ENCODE measurements around the gene PPP3R1. TPM values are rescaled to one million over a fixed set of nuclear protein-coding genes. Genes with fewer than 3 reads are reported as not detected.

The PPP3R1 gene, protein sequence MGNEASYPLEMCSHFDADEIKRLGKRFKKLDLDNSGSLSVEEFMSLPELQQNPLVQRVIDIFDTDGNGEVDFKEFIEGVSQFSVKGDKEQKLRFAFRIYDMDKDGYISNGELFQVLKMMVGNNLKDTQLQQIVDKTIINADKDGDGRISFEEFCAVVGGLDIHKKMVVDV
- 43.9 TPM for polyA plus RNA-seq
- long read RNA-seq, donor 1, transcript PPP3R1-201 (6 exons, 3,023 nt): major isoform, 12 of 12 reads
- long read RNA-seq, donor 1, partial matches to known transcripts: 0 of 12 reads
- long read RNA-seq, donor 1, other reads (novel, unspliced or antisense): 0 of 12 reads
- long read RNA-seq, donor 2, transcript PPP3R1-201 (6 exons, 3,023 nt): major isoform, 15 of 15 reads
- long read RNA-seq, donor 2, partial matches to known transcripts: 0 of 15 reads
- long read RNA-seq, donor 2, other reads (novel, unspliced or antisense): 0 of 15 reads
- long read RNA-seq, donor 3: 0 reads
- long read RNA-seq, donor 4, partial matches to known transcripts: 0 of 2 reads
- long read RNA-seq, donor 4, other reads (novel, unspliced or antisense): 0 of 2 reads
- long read RNA-seq, donor 5, transcript PPP3R1-201 (6 exons, 3,023 nt): major isoform, 10 of 10 reads
- long read RNA-seq, donor 5, partial matches to known transcripts: 0 of 10 reads
- long read RNA-seq, donor 5, other reads (novel, unspliced or antisense): 0 of 10 reads
- long read RNA-seq, donor 6, transcript PPP3R1-201 (6 exons, 3,023 nt): major isoform, 13 of 13 reads
- long read RNA-seq, donor 6, partial matches to known transcripts: 0 of 13 reads
- long read RNA-seq, donor 6, other reads (novel, unspliced or antisense): 0 of 13 reads
- long read RNA-seq, donor 7, transcript PPP3R1-201 (6 exons, 3,023 nt): major isoform, 8 of 8 reads
- long read RNA-seq, donor 7, partial matches to known transcripts: 0 of 8 reads
- long read RNA-seq, donor 7, other reads (novel, unspliced or antisense): 0 of 8 reads
- long read RNA-seq, donor 8, transcript PPP3R1-201 (6 exons, 3,023 nt): major isoform, 11 of 11 reads
- long read RNA-seq, donor 8, partial matches to known transcripts: 0 of 11 reads
- long read RNA-seq, donor 8, other reads (novel, unspliced or antisense): 0 of 11 reads
- long read RNA-seq, donor 9, transcript PPP3R1-201 (6 exons, 3,023 nt): major isoform, 7 of 7 reads
- long read RNA-seq, donor 9, partial matches to known transcripts: 0 of 7 reads
- long read RNA-seq, donor 9, other reads (novel, unspliced or antisense): 0 of 7 reads
- long read RNA-seq, donor 10, transcript PPP3R1-201 (6 exons, 3,023 nt): major isoform, 16 of 16 reads
- long read RNA-seq, donor 10, partial matches to known transcripts: 0 of 16 reads
- long read RNA-seq, donor 10, other reads (novel, unspliced or antisense): 0 of 16 reads
- long read RNA-seq, donor 11, transcript PPP3R1-201 (6 exons, 3,023 nt): major isoform, 7 of 7 reads
- long read RNA-seq, donor 11, partial matches to known transcripts: 0 of 7 reads
- long read RNA-seq, donor 11, other reads (novel, unspliced or antisense): 0 of 7 reads

DNA sequence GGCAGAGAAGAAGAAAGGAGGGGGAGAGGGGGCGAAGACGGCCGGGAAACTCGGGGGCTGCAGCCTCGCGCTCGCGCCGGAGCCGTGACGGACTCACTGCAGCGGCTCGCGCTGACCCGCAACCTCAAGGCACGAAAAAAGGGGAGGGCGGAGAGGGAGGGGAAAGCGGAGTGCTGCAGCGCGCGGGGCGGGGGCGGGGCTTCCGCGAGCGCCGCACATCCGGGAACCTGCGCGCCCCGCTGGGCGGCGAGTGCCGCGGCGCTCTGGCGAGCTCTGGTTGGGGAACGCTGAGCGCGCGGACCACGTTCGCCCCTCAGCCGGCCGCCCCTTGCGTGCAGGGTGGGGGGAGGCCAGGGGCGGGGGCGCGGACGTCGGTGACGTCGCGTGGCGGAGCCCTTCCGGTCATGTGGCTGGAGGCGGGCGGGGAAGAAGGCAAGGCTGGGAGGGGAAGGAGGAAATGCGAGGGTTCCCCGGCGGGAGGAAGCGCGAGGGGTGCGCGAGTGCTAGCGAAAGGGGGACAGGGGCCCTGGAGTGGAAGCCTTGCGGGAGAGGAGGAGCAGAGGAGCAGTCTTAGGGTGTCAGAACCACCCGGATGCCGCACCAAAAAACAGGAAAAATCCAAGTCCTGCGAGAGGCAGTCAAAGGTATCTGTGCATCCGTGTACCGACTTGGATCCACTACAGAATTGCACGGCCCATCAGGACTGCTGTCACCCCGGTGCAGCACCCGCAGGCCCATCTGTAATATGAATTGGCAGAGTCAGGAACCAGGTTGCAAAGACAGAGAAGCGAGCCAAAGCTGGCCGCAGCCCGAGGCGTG, at the start of gene PPP3R1:
PPP3R1 (minus strand) TSS at position 133 of the 819 bp plus-strand sequence. CDS start 405 bp downstream, outside the sequence.
- H3K36me3 ChIP-seq (ENCODE audit: control insufficient read depth, insufficient read depth, low read length): no peaks in the 10 kb centered on the region
- H3K4me3 ChIP-seq (ENCODE audit: low read length): peak within 1 kb of the TSS; percentile 99
- peaks cover 11% of the 10 kb centered on the region for H3K4me1 ChIP-seq (ENCODE audit: control insufficient read depth, insufficient read depth, low read length)
- H3K9me3 ChIP-seq (ENCODE audit: control insufficient read depth, low read depth, low read length): no peaks in the 10 kb centered on the region
- no peaks in the 10 kb centered on the region for H3K27me3 ChIP-seq (ENCODE audit: control insufficient read depth, insufficient read depth, low read length)
- DNase-seq: peak; percentile 97 to 98
- peak within 1 kb of the TSS; percentile 100 for H3K27ac ChIP-seq (ENCODE audit: low read length)
- no CpG with 5 or more reads among the region's 79 CpGs for WGBS (ENCODE audit: insufficient coverage, low lambda C conversion rate)

DNA sequence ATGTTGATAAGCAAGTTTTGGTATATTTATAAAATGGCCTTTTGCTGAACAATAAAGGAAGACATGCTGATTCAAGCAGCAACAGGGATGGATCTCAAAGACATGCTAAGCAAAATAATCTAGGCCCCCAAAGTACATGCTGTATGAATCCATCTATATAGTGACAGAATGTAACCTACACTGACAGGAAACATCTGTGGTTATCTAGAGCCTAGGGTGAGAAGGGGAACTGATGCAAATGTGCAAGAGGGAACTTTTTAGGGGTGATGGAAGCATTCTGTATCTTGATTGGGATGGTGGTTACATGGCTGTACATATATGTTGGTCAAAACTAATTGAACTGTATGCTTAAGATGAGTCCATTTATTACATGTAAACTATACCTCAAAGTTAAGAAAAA, 43.2 kb upstream of the PPP3R1 start:
- no peak overlapping the region for H3K27ac ChIP-seq (ENCODE audit: low read length)
- H3K36me3 ChIP-seq (ENCODE audit: control insufficient read depth, insufficient read depth, low read length): no peaks in the 10 kb centered on the region
- DNase-seq: no peak
- H3K4me1 ChIP-seq (ENCODE audit: control insufficient read depth, insufficient read depth, low read length): no peaks in the 10 kb centered on the region
- no peak overlapping the region for H3K4me3 ChIP-seq (ENCODE audit: low read length)
- H3K9me3 ChIP-seq (ENCODE audit: control insufficient read depth, low read depth, low read length): no peaks in the 10 kb centered on the region
- no peaks in the 10 kb centered on the region for H3K27me3 ChIP-seq (ENCODE audit: control insufficient read depth, insufficient read depth, low read length)

DNA sequence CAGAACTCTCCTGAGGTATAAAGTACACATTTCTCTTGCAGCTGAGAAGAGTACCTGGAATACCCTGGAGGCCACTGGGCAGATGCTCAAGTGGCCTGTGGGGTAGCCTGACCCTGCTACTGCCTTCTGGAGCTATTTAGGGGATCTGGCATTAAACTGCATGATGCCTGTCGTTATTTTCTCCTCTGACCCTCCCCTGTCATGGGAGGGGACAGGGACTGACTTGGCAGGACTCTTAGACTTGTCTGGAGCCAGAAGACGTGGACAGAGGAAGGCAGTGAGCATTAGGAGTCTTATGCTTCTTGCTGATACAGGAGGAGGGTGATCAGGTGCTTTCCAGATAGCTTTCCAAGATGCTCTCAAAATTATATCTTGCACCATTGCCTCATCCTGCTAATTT, 42.6 kb upstream of the PPP3R1 start:
- Histone ChIP-seq H3K27me3 (ENCODE audit: control insufficient read depth, insufficient read depth, low read length) (no peaks in the 10 kb centered on the region), H3K27ac (ENCODE audit: low read length) (no peak overlapping the region), H3K4me1 (ENCODE audit: control insufficient read depth, insufficient read depth, low read length) (no peaks in the 10 kb centered on the region), H3K9me3 (ENCODE audit: control insufficient read depth, low read depth, low read length) (no peaks in the 10 kb centered on the region), H3K36me3 (ENCODE audit: control insufficient read depth, insufficient read depth, low read length) (no peaks in the 10 kb centered on the region), H3K4me3 (ENCODE audit: low read length) (no peak overlapping the region)
- DNase-seq: no peak
- no CpG with 5 or more reads among the region's 2 CpGs for WGBS (ENCODE audit: insufficient coverage, low lambda C conversion rate)

DNA sequence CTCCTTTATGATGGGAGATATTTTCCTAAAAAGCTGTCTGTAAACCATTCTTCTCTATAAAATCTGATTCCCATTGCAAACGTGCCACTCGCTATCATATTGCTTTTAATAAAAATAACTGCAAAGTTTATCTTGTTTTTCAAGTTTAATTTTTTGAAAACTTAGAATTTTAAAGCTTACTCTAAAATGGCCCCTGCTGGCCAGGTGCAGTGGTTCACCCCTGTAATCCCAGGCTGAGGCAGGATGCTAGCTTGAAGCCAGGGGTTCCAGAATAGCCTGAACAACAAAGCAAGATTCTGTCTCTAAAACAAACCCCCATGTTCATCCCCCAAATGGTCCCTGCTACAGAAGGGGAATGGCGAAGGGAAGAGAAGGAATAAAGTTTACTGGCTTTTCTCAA, 41.9 kb upstream of the PPP3R1 start:
- Histone ChIP-seq H3K4me1 (ENCODE audit: control insufficient read depth, insufficient read depth, low read length) (no peaks in the 10 kb centered on the region), H3K9me3 (ENCODE audit: control insufficient read depth, low read depth, low read length) (no peaks in the 10 kb centered on the region), H3K4me3 (ENCODE audit: low read length) (no peak overlapping the region), H3K27ac (ENCODE audit: low read length) (no peak overlapping the region), H3K27me3 (ENCODE audit: control insufficient read depth, insufficient read depth, low read length) (no peaks in the 10 kb centered on the region), H3K36me3 (ENCODE audit: control insufficient read depth, insufficient read depth, low read length) (no peaks in the 10 kb centered on the region)
- no peak for DNase-seq
- WGBS (ENCODE audit: insufficient coverage, low lambda C conversion rate): 93% methylated on average over 3 of the region's 3 CpGs

DNA sequence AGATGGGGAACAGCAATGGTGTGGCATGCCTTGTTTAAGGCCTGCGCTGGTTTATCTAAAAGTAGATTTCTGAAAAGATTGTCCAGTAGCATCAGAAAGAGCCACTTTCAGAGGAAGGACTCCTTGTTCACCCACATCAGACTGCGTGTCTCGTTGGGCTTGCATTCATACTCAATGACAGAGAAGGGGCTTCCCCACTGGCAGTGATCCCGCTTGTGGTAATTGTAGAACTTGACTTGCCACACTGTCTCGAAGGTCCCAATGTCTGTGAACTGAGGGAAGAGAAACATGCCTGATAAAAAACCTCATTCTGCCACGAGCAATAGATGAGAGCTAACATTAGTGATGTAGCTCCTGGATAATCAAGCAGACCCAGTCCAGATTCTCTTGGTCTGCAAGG, 41.4 kb upstream of the PPP3R1 start:
- H3K27me3 ChIP-seq (ENCODE audit: control insufficient read depth, insufficient read depth, low read length): no peaks in the 10 kb centered on the region
- no peak overlapping the region for H3K27ac ChIP-seq (ENCODE audit: low read length)
- no peaks in the 10 kb centered on the region for H3K4me1 ChIP-seq (ENCODE audit: control insufficient read depth, insufficient read depth, low read length)
- DNase-seq: no peak
- H3K36me3 ChIP-seq (ENCODE audit: control insufficient read depth, insufficient read depth, low read length): no peaks in the 10 kb centered on the region
- no CpG with 5 or more reads among the region's 6 CpGs for WGBS (ENCODE audit: insufficient coverage, low lambda C conversion rate)
- H3K9me3 ChIP-seq (ENCODE audit: control insufficient read depth, low read depth, low read length): no peaks in the 10 kb centered on the region
- no peak overlapping the region for H3K4me3 ChIP-seq (ENCODE audit: low read length)

DNA sequence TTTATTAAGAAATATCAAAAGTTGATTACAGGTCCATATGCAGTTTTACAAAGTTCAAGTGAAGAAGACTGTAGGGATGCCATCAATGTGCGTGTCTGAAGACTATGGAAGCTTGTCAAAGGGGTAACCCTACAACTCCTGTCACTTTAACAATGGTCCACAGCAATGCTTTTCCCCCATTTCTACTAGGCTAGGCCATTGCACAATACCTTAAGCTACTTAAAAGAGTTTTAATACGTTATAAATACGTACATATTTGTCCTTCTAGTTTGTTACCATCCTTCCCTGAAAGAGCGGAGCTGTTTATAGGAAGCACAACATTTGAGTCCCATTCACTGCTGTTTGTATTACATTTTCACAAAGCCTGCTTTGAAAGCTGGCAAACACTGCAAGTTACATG, 40.7 kb upstream of the PPP3R1 start:
- DNase-seq: no peak
- Histone ChIP-seq H3K4me3 (ENCODE audit: low read length) (no peak overlapping the region), H3K9me3 (ENCODE audit: control insufficient read depth, low read depth, low read length) (no peaks in the 10 kb centered on the region), H3K27ac (ENCODE audit: low read length) (no peak overlapping the region), H3K36me3 (ENCODE audit: control insufficient read depth, insufficient read depth, low read length) (no peaks in the 10 kb centered on the region), H3K4me1 (ENCODE audit: control insufficient read depth, insufficient read depth, low read length) (no peaks in the 10 kb centered on the region), H3K27me3 (ENCODE audit: control insufficient read depth, insufficient read depth, low read length) (peaks cover 2% of the 10 kb centered on the region)
- WGBS (ENCODE audit: insufficient coverage, low lambda C conversion rate): 90% methylated on average over 3 of the region's 4 CpGs

DNA sequence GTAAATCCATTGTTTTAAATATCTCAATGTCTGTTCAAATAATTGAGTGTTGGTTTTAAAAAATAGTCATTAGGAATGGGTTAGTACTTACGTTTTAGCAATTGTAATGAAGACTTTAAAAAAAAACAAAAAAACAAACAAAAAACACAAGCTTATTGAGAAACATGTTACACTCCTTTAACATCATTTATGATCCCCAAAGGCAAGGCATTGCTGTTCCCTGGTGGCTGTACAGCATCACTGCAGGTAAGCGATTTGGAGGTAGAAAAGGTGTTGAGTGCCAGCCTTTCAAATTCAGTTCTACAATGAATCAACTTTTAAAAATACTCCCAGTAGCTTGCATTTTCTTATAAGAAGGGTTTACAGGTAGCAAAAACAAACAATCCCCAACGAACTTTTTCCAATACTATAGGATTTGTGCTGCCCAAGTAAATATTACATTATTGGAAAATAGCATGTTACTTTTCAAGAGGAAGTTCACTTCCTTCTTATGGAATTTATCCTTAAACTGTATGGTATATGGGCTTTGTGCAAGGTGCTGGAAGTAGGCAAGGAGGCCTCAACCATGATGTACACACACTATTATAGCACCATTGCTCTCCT, 39.9 kb upstream of the PPP3R1 start:
- H3K4me3 ChIP-seq (ENCODE audit: low read length): no peak overlapping the region
- no peaks in the 10 kb centered on the region for H3K36me3 ChIP-seq (ENCODE audit: control insufficient read depth, insufficient read depth, low read length)
- no peak for DNase-seq
- peaks cover 4% of the 10 kb centered on the region for H3K27me3 ChIP-seq (ENCODE audit: control insufficient read depth, insufficient read depth, low read length)
- H3K9me3 ChIP-seq (ENCODE audit: control insufficient read depth, low read depth, low read length): no peaks in the 10 kb centered on the region
- H3K4me1 ChIP-seq (ENCODE audit: control insufficient read depth, insufficient read depth, low read length): no peaks in the 10 kb centered on the region
- no peak overlapping the region for H3K27ac ChIP-seq (ENCODE audit: low read length)
- WGBS (ENCODE audit: insufficient coverage, low lambda C conversion rate): 14% methylated on average over 2 of the region's 3 CpGs

DNA sequence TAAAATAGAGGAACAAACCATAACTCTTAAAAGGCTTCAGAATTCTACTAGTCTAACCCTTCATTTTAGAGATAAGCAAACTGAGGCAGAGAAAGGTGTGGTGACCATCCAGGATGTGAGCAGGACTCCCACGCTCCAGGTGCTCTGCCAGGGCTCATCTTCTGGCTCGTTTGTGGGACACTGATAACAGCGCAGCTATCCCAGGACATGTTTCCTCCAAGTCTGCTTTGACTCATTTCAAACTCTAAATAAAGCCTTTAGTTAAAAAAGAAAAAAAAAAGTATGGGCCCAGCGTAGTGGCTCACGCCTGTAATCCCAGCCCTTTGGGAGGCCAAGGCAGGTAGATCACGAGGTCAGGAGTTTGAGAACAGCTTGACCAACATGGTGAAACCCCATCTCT, 39.0 kb upstream of the PPP3R1 start:
- 100% methylated on average over 1 of the region's 6 CpGs for WGBS (ENCODE audit: insufficient coverage, low lambda C conversion rate)
- Histone ChIP-seq H3K27me3 (ENCODE audit: control insufficient read depth, insufficient read depth, low read length) (peaks cover 7% of the 10 kb centered on the region), H3K4me3 (ENCODE audit: low read length) (no peak overlapping the region)

DNA sequence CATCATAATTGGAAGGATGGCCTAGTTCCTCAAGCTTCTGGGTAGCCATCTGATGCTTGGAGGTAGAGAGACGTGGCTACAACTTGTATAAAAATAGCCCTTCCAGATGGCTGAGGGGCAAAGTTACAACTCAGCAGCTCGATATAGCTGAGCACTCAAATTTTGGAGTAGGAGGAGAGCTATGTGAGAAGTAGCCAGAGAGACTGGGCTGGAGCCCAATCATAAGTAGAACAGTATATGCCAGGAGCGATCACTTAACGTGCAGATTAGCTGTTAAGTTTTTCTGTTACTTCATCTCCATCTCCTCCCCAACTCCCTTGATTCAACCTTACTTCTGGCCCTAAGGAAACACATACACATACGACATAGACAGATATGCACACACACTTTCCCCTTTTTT, 38.6 kb upstream of the PPP3R1 start:
- DNase-seq: no peak
- no peak overlapping the region for H3K4me3 ChIP-seq (ENCODE audit: low read length)
- H3K27me3 ChIP-seq (ENCODE audit: control insufficient read depth, insufficient read depth, low read length): peaks cover 7% of the 10 kb centered on the region
- no CpG with 5 or more reads among the region's 5 CpGs for WGBS (ENCODE audit: insufficient coverage, low lambda C conversion rate)
- H3K4me1 ChIP-seq (ENCODE audit: control insufficient read depth, insufficient read depth, low read length): no peaks in the 10 kb centered on the region
- H3K36me3 ChIP-seq (ENCODE audit: control insufficient read depth, insufficient read depth, low read length): no peaks in the 10 kb centered on the region
- H3K9me3 ChIP-seq (ENCODE audit: control insufficient read depth, low read depth, low read length): no peaks in the 10 kb centered on the region
- H3K27ac ChIP-seq (ENCODE audit: low read length): no peak overlapping the region

More for the DNA sequence above, 39.0 kb upstream of the PPP3R1 start:
- Histone ChIP-seq H3K36me3 (ENCODE audit: control insufficient read depth, insufficient read depth, low read length) (no peaks in the 10 kb centered on the region), H3K9me3 (ENCODE audit: control insufficient read depth, low read depth, low read length) (no peaks in the 10 kb centered on the region), H3K4me1 (ENCODE audit: control insufficient read depth, insufficient read depth, low read length) (no peaks in the 10 kb centered on the region), H3K27ac (ENCODE audit: low read length) (no peak overlapping the region)
- DNase-seq: no peak

All from large intestine (tissue), 12 donors.